Adrenal gland (tissue), 5 donors: Measurements from ENCODE around the gene MYD88.
"Not testable (repeated sequence)": the region's sequence is repeated elsewhere in the genome, so short reads cannot be mapped to it uniquely, and the experiment has no call there.

Experiments
- CTCF ChIP-seq, 6 experiments: fragments of 450-650 bp in 4 of 6; fragments of 200-600 bp in 2 of 6; sonication (generic) in 1 of 6; IDR thresholded peaks; 1 replicate in 5 of 6; 2 replicates in 1 of 6; pipeline versions ENCODE4 v1.5.1 to v1.8.0; 2016 to 2021; ENCODE audit warnings: antibody characterized with exemption in 6 of 6, mild to moderate bottlenecking in 2 of 6, moderate library complexity in 1 of 6
- POLR2A ChIP-seq, 2 donors: fragments of 450-650 bp; IDR thresholded peaks; one replicate each; pipeline ENCODE4 v1.6.1; 2017; ENCODE audit warnings: antibody characterized with exemption in 2 of 2, mild to moderate bottlenecking in 2 of 2, moderate library complexity in 1 of 2
- donor health status: DM: no; HTN: no; CAD: no.

- TF ChIP-seq CTCF, POLR2A (IDR thresholded peaks at IDR 0.05): not testable (repeated sequence)
These were observed 2.7 kb upstream of the MYD88 start for GRCh38 chr3:38135621-38136277.
